H1 (cell line): Measurements from ENCODE around the gene LPAR3. TPM values are rescaled to one million over a fixed set of nuclear protein-coding genes. Genes with fewer than 3 reads are reported as not detected.

Source experiments
- CTCF ChIA-PET: fragments of 300-600 bp; sonication (Branson Sonifier 250); formaldehyde crosslinking; loops from one replicate; lab custom pipeline; 2021; ENCODE audit not compliant: partially characterized antibody; lab: Charles Lee
- POLR2A ChIA-PET: fragments of 300-600 bp; sonication (Branson Sonifier 250); formaldehyde crosslinking; loops from one replicate; lab custom pipeline; 2021; ENCODE audit warnings: inconsistent platforms; ENCODE audit not compliant: partially characterized antibody; lab: Charles Lee
- DNase-seq, 2 experiments: peaks; one replicate each; pipeline versions ENCODE4 v3.0.0 to v3.0.0-alpha.2; 2010 to 2022; ENCODE audit warnings: low spot score in 2 of 2, low read depth in 1 of 2, mixed read lengths in 1 of 2
- FAIRE-seq: peaks from 2 replicates; lab custom pipeline; 2011; peaks lifted over from hg19 to GRCh38; lab: Jason Lieb, UNC
- H2AFZ ChIP-seq: 2 replicates; pipeline ENCODE4 v1.8.1; 2012; ENCODE audit warnings: low read length, inconsistent platforms
- H2AK5ac ChIP-seq: 2 replicates; pipeline ENCODE4 v1.6.1; 2013; ENCODE audit warnings: low read depth, low read length
- H2BK120ac ChIP-seq: replicated peaks from 2 replicates; pipeline ENCODE3; 2013; ENCODE audit warnings: low read depth, low read length, inconsistent platforms
- H2BK12ac ChIP-seq: 2 replicates; pipeline ENCODE4 v1.6.1; 2013; ENCODE audit warnings: low read depth, low read length
- H2BK15ac ChIP-seq: 2 replicates; pipeline ENCODE4 v1.6.1; 2013; ENCODE audit warnings: low read length
- H2BK20ac ChIP-seq: 2 replicates; pipeline ENCODE4 v1.6.1; 2013; ENCODE audit warnings: low read length
- H2BK5ac ChIP-seq: 2 replicates; pipeline ENCODE4 v1.6.1; 2013; ENCODE audit warnings: low read depth, low read length
- H3K14ac ChIP-seq: 2 replicates; pipeline ENCODE4 v1.6.1; 2013; ENCODE audit warnings: inconsistent platforms; ENCODE audit not compliant: insufficient read length
- H3K18ac ChIP-seq: 2 replicates; pipeline ENCODE4 v1.6.1; 2013; ENCODE audit warnings: low read length; ENCODE audit errors: extremely low read depth
- H3K23ac ChIP-seq: 2 replicates; pipeline ENCODE4 v1.6.1; 2013; ENCODE audit warnings: inconsistent platforms; ENCODE audit not compliant: insufficient read length
- H3K23me2 ChIP-seq: 2 replicates; pipeline ENCODE4 v1.6.1; 2013; ENCODE audit warnings: low read depth, low read length
- H3K27ac ChIP-seq: 2 replicates; pipeline ENCODE4 v1.6.1; 2011; ENCODE audit warnings: low read depth, low read length, inconsistent platforms
- H3K27me3 ChIP-seq, 4 experiments: replicated peaks in 1 of 4; 1 replicate in 1 of 4; 2 replicates in 3 of 4; pipeline versions ENCODE4 v1.6.1 to v1.8.1; 2011 to 2013; ENCODE audit warnings: low read length in 3 of 4, mild to moderate bottlenecking in 3 of 4, inconsistent platforms in 2 of 4, mixed read lengths in 2 of 4, moderate library complexity in 1 of 4; ENCODE audit not compliant: control insufficient read depth in 3 of 4, insufficient read depth in 3 of 4; ENCODE audit errors: extremely low read depth in 1 of 4
- H3K36me3 ChIP-seq, 4 experiments: 2 replicates each; pipeline versions ENCODE4 v1.6.1 to v1.8.1; 2011 to 2013; ENCODE audit warnings: mild to moderate bottlenecking in 4 of 4, low read length in 3 of 4, moderate library complexity in 2 of 4, control low read depth in 1 of 4, inconsistent platforms in 1 of 4; ENCODE audit not compliant: insufficient read depth in 4 of 4, control insufficient read depth in 2 of 4
- H3K4ac ChIP-seq: replicated peaks from 2 replicates; pipeline ENCODE3; 2013; ENCODE audit warnings: low read length, low read depth, mixed read lengths, inconsistent platforms; ENCODE audit not compliant: insufficient read length
- H3K4me1 ChIP-seq, 4 experiments: replicated peaks in 1 of 4; 1 replicate in 1 of 4; 2 replicates in 3 of 4; pipeline versions ENCODE4 v1.6.1 to v1.8.1; 2011 to 2013; ENCODE audit warnings: low read length in 3 of 4, inconsistent platforms in 2 of 4, mixed read lengths in 1 of 4; ENCODE audit not compliant: insufficient read depth in 4 of 4, control insufficient read depth in 3 of 4
- H3K4me2 ChIP-seq, 2 experiments: 2 replicates each; pipeline versions ENCODE4 v1.6.1 to v1.8.1; 2011 to 2013; ENCODE audit warnings: low read depth in 2 of 2, low read length in 2 of 2, control low read depth in 1 of 2, inconsistent platforms in 1 of 2, mild to moderate bottlenecking in 1 of 2; ENCODE audit not compliant: insufficient read depth in 1 of 2
- H3K4me3 ChIP-seq, 4 experiments: fragments of 200-600, 300-600 bp in 1 of 4; sonication (generic), shearing (Covaris generic), sonication (Bioruptor Twin) in 1 of 4; 2 replicates each; pipeline versions ENCODE4 v1.5.1 to v1.8.1; 2011 to 2016; ENCODE audit warnings: low read length in 4 of 4, low read depth in 3 of 4, control low read depth in 2 of 4, inconsistent platforms in 2 of 4, mild to moderate bottlenecking in 2 of 4, mixed read lengths in 1 of 4, moderate library complexity in 1 of 4; ENCODE audit not compliant: insufficient read depth in 2 of 4; ENCODE audit errors: extremely low read depth in 1 of 4
- H3K56ac ChIP-seq: replicated peaks from 2 replicates; pipeline ENCODE3; 2013; ENCODE audit warnings: low read depth, mild to moderate bottlenecking, mixed read lengths, low read length, inconsistent platforms; ENCODE audit not compliant: insufficient read length
- H3K79me1 ChIP-seq: 2 replicates; pipeline ENCODE4 v1.6.1; 2013; ENCODE audit warnings: low read depth, low read length, control low read depth
- H3K79me2 ChIP-seq, 2 experiments: 2 replicates each; pipeline versions ENCODE4 v1.6.1 to v1.8.1; 2012 to 2013; ENCODE audit warnings: low read length in 2 of 2, mild to moderate bottlenecking in 2 of 2, inconsistent platforms in 1 of 2; ENCODE audit not compliant: insufficient read depth in 2 of 2, control insufficient read depth in 1 of 2
- H3K9ac ChIP-seq, 4 experiments: replicated peaks in 1 of 4; 1 replicate in 1 of 4; 2 replicates in 3 of 4; pipeline versions ENCODE4 v1.6.1 to v1.8.1; 2011 to 2013; ENCODE audit warnings: low read depth in 3 of 4, low read length in 3 of 4, control low read depth in 2 of 4, mild to moderate bottlenecking in 2 of 4, moderate library complexity in 2 of 4, inconsistent platforms in 1 of 4; ENCODE audit errors: extremely low read depth in 1 of 4
- H3K9me3 ChIP-seq, 2 experiments: 2 replicates each; pipeline versions ENCODE4 v1.6.1 to v1.8.1; 2012 to 2013; ENCODE audit warnings: mild to moderate bottlenecking in 2 of 2, moderate library complexity in 2 of 2, control low read depth in 1 of 2, inconsistent platforms in 1 of 2, low read depth in 1 of 2, low read length in 1 of 2, mixed read lengths in 1 of 2; ENCODE audit not compliant: insufficient read depth in 2 of 2
- H4K20me1 ChIP-seq, 2 experiments: replicated peaks in 1 of 2; 2 replicates each; pipeline versions ENCODE3 to v1.8.1; 2011 to 2013; ENCODE audit warnings: inconsistent platforms in 2 of 2, low read length in 2 of 2, mild to moderate bottlenecking in 1 of 2; ENCODE audit not compliant: insufficient read depth in 2 of 2, control insufficient read depth in 1 of 2
- H4K5ac ChIP-seq: 2 replicates; pipeline ENCODE4 v1.6.1; 2013; ENCODE audit warnings: low read length, low read depth, mixed read lengths, inconsistent platforms; ENCODE audit not compliant: insufficient read length
- H4K8ac ChIP-seq: 2 replicates; pipeline ENCODE4 v1.8.0; 2013; ENCODE audit warnings: mild to moderate bottlenecking, moderate library complexity, low read length, inconsistent platforms; ENCODE audit not compliant: insufficient read depth; ENCODE audit errors: extremely low read depth
- H4K91ac ChIP-seq: replicated peaks from 2 replicates; pipeline ENCODE3; 2013; ENCODE audit warnings: low read length, mixed read lengths, inconsistent platforms; ENCODE audit not compliant: insufficient read length
- EZH2 ChIP-seq: fragments of 200-600 bp; sonication (generic); IDR thresholded peaks from 2 replicates; pipeline ENCODE4 v1.7.1; 2012; ENCODE audit warnings: low read depth, mild to moderate bottlenecking, moderate library complexity, low read length, inconsistent platforms; ENCODE audit not compliant: severe bottlenecking
- FOSL1 ChIP-seq: IDR thresholded peaks from 2 replicates; pipeline ENCODE4 v1.6.1; 2011; ENCODE audit warnings: mild to moderate bottlenecking, low read depth, low read length, moderate library complexity; ENCODE audit not compliant: insufficient read depth
- KDM5A ChIP-seq: fragments of 200-600 bp; IDR thresholded peaks from 2 replicates; pipeline ENCODE4 v1.7.1; 2012; ENCODE audit warnings: mild to moderate bottlenecking, low read length, inconsistent platforms, mixed read lengths
- MAFK ChIP-seq: IDR thresholded peaks from 2 replicates; pipeline ENCODE4 v1.6.1; 2012; ENCODE audit warnings: low read depth, mild to moderate bottlenecking, improper control_type of control experiment, low read length
- SP2 ChIP-seq: IDR thresholded peaks from 2 replicates; pipeline ENCODE4 v1.6.1; 2012; ENCODE audit warnings: mild to moderate bottlenecking, low read length, inconsistent platforms
- SUZ12 ChIP-seq: fragments of 200-600 bp; sonication (generic); IDR thresholded peaks from 2 replicates; pipeline ENCODE4 v1.6.1; 2012; ENCODE audit warnings: mild to moderate bottlenecking, inconsistent platforms, low read length, moderate library complexity, mixed read lengths
- WGBS, 2 experiments: shearing (Covaris generic) in 1 of 2; methylation state at CpG; one replicate each; pipeline versions ENCODE4 v1.1.6 to v1.1.7; 2013 to 2015; ENCODE audit warnings: low lambda C conversion rate in 2 of 2, mixed read lengths in 2 of 2, inconsistent platforms in 1 of 2, low coverage in 1 of 2, missing lambda C conversion rate in 1 of 2; ENCODE audit not compliant: insufficient replicate concordance in 2 of 2, insufficient coverage in 1 of 2, insufficient read length in 1 of 2; ENCODE audit errors: extremely low coverage in 1 of 2, missing lambda C conversion rate in 1 of 2; 5-methylcytosine and 5-hydroxymethylcytosine counted together
- polyA plus RNA-seq, 7 experiments: library from polyadenylated mRNA; depleted of rRNA in 3 of 7; stranded (reverse) in 5 of 7; unstranded in 2 of 7; fragments of >200 nt in 5 of 7; fragments of 200-250 nt in 2 of 7; gene quantifications; 1 replicate in 5 of 7; 2 replicates in 1 of 7; 4 replicates in 1 of 7; pipeline versions ENCODE4 v1.2.1 to v1.2.3, GENCODE V29; 2011 to 2013; ENCODE audit warnings: missing spikeins in 2 of 7, mixed read lengths in 2 of 7
- total RNA-seq: library from RNA; stranded (reverse); fragmentation: NEBNext Ultra II Directional; extraction: Animal tissue kit (Norgen Biotek cat#: 25700); gene quantifications from 2 replicates; pipeline ENCODE4 v1.2.1, GENCODE V29; 2021

The LPAR3 gene
- total and polyA plus RNA-seq, 2 of the 8 experiments (the other 6 are each of a cell fraction or from before 2014, with no cell fraction given): 17.1 to 25.4 TPM

DNA sequence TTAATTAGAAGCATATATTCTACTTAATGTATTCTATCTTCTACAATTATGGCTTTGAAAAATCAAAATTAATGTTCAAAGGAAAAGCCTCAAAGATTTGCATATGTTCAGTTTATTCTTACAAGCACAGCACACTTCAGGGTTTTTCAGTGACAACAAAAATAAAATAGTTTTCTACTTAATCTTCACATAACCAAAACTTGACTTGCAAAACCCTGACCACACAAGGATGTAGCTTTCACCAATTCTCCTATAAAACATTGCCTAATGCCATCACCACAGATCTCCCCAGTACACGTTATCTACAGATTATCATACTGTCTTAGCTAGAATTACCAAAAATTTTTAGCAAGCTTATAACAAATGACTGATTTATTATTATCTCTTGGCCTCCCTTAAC, 23.3 kb downstream of the LPAR3 start:
- CTCF ChIA-PET: interaction anchor here (0.7 to 2.3 kb wide), 4 partner anchors 8 to 59 kb away, joined by 3 to 10 read pairs (median 4); no protein-coding TSS in a partner anchor
- H3K18ac ChIP-seq: no peak overlapping the region
- 77% methylated on average over 1 of the region's 1 CpG; no CpG with 5 or more reads in 1 of the 2 experiments for WGBS, 2 experiments

More for the DNA sequence above, 23.3 kb downstream of the LPAR3 start:
- H3K27me3 ChIP-seq: no peaks in the 10 kb centered on the region
- TF ChIP-seq SP2 (no peak), KDM5A (no peak), SUZ12 (no peak), EZH2 (no peak), MAFK (no peak), FOSL1 (no peak)
- no peak overlapping the region for H3K9ac ChIP-seq
- no peak for FAIRE-seq
- no peak overlapping the region for H4K91ac ChIP-seq
- no peak overlapping the region for H2AK5ac ChIP-seq
- H4K5ac ChIP-seq: no peak overlapping the region
- no peaks in the 10 kb centered on the region for H3K4me1 ChIP-seq
- POLR2A ChIA-PET: interaction anchor here (1.0 kb wide), 1 partner anchor 9 kb away, joined by 3 read pairs; no protein-coding TSS in a partner anchor
- H3K4me3 ChIP-seq: no peak overlapping the region
- DNase-seq: no peak
- H2BK5ac ChIP-seq: no peak overlapping the region
- no peak overlapping the region for H2BK15ac ChIP-seq
- H2BK120ac ChIP-seq: no peak overlapping the region
- peaks cover 3 to 4% of the 10 kb centered on the region in 2 experiments for H4K20me1 ChIP-seq
- H2BK12ac ChIP-seq: no peak overlapping the region
- H4K8ac ChIP-seq: no peak overlapping the region
- H3K23me2 ChIP-seq: no peaks in the 10 kb centered on the region
- H3K9me3 ChIP-seq: no peaks in the 10 kb centered on the region
- no peak overlapping the region for H3K56ac ChIP-seq
- no peak overlapping the region for H3K4me2 ChIP-seq
- no peak overlapping the region for H3K23ac ChIP-seq
- H3K36me3 ChIP-seq: no peaks in the 10 kb centered on the region; a peak in 1 of 8 replicates
- peaks cover 0 to 14% of the 10 kb centered on the region in 2 experiments; a peak in 2 of 4 replicates for H3K79me2 ChIP-seq
- no peak overlapping the region for H3K14ac ChIP-seq
- no peak overlapping the region for H2AFZ ChIP-seq
- no peak overlapping the region for H2BK20ac ChIP-seq
- H3K27ac ChIP-seq: no peak overlapping the region
- H3K4ac ChIP-seq: no peak overlapping the region
- no peaks in the 10 kb centered on the region for H3K79me1 ChIP-seq
